IMR-90 (cell line): ENCODE measurements around the gene DCLK1.

Source experiments
- BHLHE40 ChIP-seq: fragments of 150-350 bp; IDR thresholded peaks from 2 replicates; pipeline ENCODE4 v1.6.1; 2016; ENCODE audit warnings: mild to moderate bottlenecking, low read depth, low read length
- CEBPB ChIP-seq: IDR thresholded peaks from 2 replicates; pipeline ENCODE4 v1.6.1; 2012; ENCODE audit warnings: low read depth, low read length, improper control_type of control experiment
- CTCF ChIP-seq: conservative IDR thresholded peaks from 2 replicates; pipeline ENCODE4 v1.5.1; 2012; ENCODE audit warnings: mild to moderate bottlenecking, low read depth, low read length, improper control_type of control experiment
- ELK1 ChIP-seq: fragments of 150-350 bp; IDR thresholded peaks from 2 replicates; pipeline ENCODE4 v1.6.1; 2016; ENCODE audit warnings: low read depth, mild to moderate bottlenecking, low read length, moderate library complexity, borderline replicate concordance
- MAFK ChIP-seq: IDR thresholded peaks from 2 replicates; pipeline ENCODE4 v1.6.1; 2012; ENCODE audit warnings: low read depth, low read length, improper control_type of control experiment
- MAZ ChIP-seq: IDR thresholded peaks from 2 replicates; pipeline ENCODE4 v1.6.1; 2012; ENCODE audit warnings: low read depth, mild to moderate bottlenecking, low read length, improper control_type of control experiment, moderate library complexity, borderline replicate concordance
- MXI1 ChIP-seq: IDR thresholded peaks from 2 replicates; pipeline ENCODE4 v1.6.1; 2012; ENCODE audit warnings: low read depth, mild to moderate bottlenecking, low read length, moderate library complexity, borderline replicate concordance
- POLR2A ChIP-seq: IDR thresholded peaks from 2 replicates; pipeline ENCODE4 v1.6.1; 2012; ENCODE audit warnings: mild to moderate bottlenecking, low read depth, low read length
- RAD21 ChIP-seq: IDR thresholded peaks from 2 replicates; pipeline ENCODE4 v1.6.1; 2012; ENCODE audit warnings: low read length, improper control_type of control experiment
- RFX5 ChIP-seq: IDR thresholded peaks from 2 replicates; pipeline ENCODE4 v1.8.0; 2012; ENCODE audit warnings: low read depth, mild to moderate bottlenecking, low read length, moderate library complexity
- SMC3 ChIP-seq: fragments of 150-350 bp; IDR thresholded peaks from 2 replicates; pipeline ENCODE4 v1.6.1; 2016; ENCODE audit warnings: low read depth, mild to moderate bottlenecking, antibody characterized with exemption, low read length, moderate library complexity
- TF ChIP-seq, protein P1 (sequence below): fragments of 150-350 bp; IDR thresholded peaks from 2 replicates; pipeline ENCODE4 v1.6.1; 2017; ENCODE audit warnings: mild to moderate bottlenecking, antibody characterized with exemption, low read length, low read depth

GRCh38 chr13:35843272-35843671 is 287.9 kb downstream of the DCLK1 start:
- TF ChIP-seq CTCF (no peak), POLR2A (no peak), SMC3 (no peak), MAFK (no peak), ELK1 (no peak), BHLHE40 (no peak), RFX5 (no peak), MAZ (no peak), RAD21 (no peak), MXI1 (no peak), CEBPB (no peak)
- TF ChIP-seq, protein P1, sequence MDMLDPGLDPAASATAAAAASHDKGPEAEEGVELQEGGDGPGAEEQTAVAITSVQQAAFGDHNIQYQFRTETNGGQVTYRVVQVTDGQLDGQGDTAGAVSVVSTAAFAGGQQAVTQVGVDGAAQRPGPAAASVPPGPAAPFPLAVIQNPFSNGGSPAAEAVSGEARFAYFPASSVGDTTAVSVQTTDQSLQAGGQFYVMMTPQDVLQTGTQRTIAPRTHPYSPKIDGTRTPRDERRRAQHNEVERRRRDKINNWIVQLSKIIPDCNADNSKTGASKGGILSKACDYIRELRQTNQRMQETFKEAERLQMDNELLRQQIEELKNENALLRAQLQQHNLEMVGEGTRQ, result no peak
